GM18502 (cell line): ENCODE data around the gene CD37.

Experiments
- ATAC-seq: cut with Tn5 transposase; IDR thresholded peaks from one replicate; pipeline ENCODE4 v1.9.1; 2021; ENCODE audit warnings: mild to moderate bottlenecking; ENCODE audit not compliant: unreplicated experiment, poor library complexity

The CD37 gene

DNA sequence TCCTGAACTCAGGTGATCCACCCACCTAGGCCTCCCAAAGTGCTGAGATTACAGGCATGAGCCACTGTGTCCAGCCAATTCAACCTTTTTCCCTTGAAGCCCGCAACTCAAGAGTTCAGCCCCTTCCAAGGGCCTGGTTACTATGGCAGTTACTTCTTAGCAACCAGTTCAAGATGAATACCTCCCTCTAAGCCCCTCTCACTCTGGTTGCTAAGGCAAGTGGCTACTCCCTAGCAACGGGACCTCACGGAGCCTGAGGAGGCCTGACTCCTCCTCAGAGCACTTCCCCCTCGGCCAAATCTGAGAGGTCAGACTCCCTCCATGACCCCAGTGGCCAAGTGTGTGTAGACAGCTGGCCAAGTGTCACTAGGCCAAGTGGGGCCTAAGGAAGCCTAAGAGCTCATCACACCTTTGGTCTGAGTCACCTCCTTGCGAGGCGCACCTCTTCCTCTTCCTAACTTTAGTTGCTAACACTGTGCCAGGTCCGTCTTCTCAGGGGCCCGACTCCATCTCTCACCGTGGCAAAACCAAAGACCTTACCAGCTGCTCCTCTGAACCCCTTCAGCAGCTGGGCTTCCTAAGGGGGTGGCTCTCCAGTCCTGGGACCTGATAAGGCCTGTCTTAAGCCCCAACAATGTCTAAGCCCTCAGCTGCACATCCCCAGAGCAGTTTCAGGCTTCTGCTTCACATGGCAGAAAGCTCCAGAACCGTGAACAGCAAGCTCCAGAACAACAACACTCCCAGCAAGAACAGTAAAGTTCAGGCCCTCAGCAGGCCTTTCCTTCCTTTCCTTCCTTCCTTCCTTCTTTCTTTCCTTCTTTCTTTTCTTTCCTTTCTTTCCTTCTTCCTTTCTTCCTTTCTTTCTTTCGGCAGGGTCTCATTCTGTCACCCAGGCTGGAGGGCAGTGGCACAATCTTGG is 9.6 kb downstream of the CD37 start:
- no peak for ATAC-seq

DNA sequence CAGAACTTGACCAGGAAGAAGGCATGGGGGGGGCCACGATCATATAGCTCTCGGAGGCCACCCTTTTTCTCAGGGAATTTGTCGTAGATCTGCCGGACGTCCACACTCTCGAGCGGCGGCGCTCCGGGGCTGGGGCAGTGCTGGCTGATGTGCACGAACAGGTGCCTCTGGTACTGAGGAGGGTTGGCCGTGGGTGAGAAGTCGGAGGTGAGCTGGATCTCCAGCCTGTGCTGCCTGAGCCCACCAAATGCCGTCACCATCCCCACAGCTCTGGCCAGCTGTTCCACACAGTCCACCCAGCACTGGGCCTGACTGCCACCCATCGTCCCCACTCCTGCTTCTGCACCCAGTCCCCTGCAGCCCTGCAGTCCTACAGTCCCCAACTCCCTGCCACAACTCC is 12.0 kb downstream of the CD37 start:
- ATAC-seq: no peak

DNA sequence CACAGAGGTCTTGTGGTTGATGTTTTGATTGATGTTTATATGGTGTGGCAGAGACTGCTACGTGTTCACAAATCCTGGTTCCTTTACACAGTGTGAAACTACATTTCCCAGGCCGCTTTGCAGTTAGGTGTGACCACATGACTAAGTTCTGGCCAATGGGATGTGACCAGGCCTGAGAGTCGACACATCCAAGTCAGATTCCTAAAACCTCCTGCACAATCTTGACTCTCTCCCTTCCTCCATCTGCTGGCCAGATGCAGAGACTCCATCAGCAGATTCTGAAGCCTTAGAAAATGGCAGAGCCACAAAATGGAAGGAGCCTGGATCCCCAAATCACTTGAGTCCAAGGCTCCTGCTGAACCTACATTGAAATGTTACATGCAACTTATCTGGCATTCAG is 12.6 kb downstream of the CD37 start:
- ATAC-seq: no peak

DNA sequence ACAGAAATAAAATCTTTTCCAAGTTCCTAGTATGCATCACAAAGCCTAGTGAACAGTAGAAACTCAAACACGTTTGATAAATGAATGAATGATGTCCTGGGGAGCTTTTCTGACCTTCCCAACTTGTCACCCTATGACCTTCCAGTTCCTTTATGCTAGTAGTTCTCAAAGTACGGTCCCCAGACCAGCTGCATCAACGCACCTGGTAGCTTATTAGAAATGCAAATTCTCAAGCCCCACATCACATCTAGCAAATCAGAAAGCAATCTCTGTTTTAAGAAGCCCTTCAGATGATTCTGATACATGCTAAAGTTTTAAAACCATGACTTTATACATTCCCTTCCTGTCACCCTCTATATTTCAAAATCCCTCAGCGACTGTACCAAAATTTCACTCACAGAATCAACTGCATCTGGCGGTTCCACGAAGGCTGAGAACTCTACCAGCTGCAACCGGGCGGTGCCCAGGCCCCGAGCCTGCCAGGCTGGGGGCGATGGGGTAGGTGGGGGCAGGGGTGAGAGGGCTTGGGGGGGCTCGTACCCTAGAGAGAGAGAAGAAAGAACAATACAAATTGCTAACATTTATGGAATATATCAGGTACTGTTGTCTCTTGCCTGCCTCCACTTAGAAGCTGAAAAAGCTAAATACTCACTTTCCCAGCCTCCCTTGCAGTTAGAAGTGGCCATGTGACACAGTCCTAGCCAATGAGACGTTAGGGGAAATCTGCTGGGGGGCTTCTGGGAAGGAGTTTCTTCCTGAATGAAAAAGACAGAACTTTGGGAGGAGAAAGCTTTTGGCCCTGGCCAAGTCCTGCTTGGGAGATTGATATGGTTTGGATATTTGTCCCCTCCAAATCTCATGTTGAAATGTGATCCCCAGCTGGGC is 13.3 kb downstream of the CD37 start:
- ATAC-seq: no peak

DNA sequence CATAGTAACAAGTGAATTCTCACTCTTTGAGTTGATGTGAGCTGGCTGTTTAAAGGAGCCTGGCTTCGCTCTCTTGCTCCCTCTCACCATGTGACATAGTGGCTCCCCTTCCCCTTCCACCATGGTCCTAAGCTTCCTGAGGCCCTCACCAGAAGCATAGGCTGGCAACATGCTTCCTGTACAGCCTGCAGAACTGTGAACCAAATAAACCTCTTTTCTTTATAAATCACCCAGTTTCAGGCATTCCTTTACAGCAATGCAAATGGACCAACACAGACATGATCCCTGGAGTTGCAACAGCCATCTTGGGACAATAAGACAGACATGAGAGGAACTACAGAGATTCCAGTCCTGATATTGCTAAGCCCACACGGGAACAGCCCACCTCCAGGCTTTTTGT is 14.4 kb downstream of the CD37 start:
- ATAC-seq: no peak

DNA sequence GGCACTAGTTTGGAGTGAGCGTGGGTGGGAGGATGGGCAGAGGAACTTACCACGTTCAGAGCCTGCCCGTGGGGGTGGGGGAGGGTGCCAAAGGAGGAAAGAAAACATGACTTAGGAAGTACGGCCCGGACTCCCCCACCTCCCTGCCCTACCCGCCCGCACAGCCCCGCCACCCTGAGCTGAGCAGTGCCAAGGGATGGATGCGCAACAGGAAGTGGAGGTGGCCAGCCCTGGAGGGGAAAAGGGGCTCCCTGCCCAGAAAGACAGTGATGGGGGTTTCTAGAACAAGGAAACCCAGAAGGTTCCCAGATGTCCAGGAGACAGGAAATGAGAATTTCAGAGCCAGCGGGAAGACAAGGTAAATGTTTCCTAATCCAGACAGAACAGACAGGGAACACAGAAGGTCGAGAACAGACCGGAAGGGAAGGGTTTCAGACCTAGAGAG is 20.7 kb downstream of the CD37 start:
- no peak for ATAC-seq

DNA sequence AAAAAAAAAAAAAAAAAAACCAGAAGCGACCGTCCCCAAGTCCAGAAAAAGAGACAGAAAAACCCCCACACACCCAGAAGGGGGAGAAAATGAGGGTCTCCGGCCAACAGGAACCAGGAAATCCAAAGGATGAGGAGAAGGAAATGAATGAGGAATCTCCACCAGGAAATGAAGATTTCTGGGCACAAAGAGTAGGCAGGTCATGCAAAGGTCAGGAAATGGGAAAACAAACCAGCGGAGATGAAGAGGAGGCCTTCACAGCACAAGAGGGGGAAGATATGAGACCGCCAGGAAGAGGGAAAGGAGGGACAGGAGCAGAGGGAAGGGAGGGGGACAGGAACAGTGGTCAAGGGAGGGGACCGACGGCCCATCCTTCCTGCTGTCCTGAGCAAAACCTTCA is 21.2 kb downstream of the CD37 start:
- no peak for ATAC-seq

DNA sequence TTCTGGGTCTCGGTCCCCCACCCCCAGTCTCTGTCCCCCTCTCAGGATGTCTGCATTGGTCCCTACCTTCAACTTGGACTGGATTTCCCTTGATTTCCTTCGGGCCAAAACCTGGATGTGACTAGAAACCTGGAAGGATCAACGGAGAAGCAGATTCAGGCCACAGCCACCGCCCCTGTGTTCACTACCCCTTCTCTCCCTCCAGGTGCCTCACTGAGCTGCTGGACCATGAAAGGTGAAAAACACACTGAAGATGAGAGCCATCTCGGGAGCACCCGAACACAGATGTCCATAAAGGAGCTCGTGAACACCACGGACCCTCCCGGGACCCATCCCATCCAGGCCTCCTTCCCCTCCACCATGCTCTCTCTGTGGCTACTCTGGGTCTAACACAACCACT is 22.0 kb downstream of the CD37 start:
- no peak for ATAC-seq

DNA sequence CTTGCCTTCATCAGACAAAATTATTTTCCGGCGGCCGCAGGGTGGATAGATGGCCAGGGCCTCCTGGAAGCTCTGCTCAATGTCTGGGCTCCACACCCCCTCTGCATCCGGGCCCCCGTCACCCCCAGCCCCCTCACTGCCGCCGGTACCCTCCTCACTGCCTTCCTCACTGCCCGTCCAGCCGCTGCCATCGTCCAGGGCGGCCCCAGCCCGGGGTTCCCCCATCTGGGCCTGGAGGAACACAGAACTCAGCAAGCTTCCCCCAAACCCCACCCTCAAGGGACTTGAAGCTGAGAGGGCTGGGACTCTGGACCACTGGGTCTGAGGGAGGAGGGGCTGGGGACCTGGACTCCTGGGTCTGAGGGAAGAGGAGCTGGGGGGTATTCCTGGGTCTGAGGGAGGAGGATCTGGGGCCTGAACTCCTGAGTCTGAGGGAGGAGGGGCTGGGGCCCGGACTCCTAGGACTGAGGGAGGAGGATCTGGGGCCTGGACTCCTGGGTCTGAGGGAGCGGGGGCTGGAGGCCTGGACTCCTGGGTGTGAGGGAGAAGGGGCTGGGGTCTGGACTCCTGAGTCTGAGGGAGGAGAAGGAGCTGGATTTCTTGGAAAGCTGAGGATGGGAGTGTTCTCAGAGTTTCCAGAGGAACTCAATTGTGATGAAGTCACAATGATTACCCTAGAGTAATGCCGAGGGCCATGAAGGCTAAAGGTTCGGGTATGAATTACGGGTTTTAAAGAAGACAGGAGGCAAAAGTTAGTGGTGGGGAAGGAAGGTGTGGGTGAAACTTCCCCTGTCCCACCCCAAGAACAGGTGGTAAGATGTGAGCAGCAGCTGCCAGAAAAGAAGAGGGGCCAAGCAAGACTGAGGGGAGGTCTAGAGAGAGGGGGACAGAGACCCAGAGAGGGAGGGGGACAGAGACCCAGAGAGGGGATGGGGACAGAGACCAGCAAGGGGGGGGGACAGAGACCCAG is 24.9 kb downstream of the CD37 start:
- no peak for ATAC-seq

DNA sequence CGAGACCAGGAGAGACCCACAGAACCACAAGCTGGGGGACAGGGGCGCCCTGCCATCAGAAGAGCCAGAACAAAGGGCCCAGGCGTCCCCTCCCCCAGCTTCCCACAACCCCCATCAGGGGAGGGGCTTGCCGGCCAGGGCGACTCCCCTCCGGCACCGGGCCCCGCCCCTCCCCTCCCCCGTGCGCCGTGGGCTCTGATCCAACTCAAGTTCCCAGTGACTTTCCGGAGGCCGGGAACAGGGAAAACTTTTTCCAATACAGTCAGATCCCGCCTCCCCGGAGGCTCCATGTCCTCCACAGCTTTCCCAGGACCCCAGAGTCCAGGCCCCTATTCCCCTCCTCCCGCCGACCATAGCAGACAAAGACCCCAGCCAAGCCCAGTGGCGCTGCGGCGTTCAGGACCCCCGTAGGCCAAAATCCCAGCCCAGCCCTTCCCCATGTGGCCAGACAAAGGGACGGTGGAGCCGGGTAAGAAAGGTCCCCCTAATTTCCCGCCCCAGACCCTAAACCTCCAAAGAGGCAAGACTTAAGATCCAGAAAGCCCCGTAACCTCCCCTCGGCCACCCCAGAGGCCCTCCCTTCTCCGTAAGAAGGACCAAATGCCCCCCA is 26.3 kb downstream of the CD37 start:
- no peak for ATAC-seq

DNA sequence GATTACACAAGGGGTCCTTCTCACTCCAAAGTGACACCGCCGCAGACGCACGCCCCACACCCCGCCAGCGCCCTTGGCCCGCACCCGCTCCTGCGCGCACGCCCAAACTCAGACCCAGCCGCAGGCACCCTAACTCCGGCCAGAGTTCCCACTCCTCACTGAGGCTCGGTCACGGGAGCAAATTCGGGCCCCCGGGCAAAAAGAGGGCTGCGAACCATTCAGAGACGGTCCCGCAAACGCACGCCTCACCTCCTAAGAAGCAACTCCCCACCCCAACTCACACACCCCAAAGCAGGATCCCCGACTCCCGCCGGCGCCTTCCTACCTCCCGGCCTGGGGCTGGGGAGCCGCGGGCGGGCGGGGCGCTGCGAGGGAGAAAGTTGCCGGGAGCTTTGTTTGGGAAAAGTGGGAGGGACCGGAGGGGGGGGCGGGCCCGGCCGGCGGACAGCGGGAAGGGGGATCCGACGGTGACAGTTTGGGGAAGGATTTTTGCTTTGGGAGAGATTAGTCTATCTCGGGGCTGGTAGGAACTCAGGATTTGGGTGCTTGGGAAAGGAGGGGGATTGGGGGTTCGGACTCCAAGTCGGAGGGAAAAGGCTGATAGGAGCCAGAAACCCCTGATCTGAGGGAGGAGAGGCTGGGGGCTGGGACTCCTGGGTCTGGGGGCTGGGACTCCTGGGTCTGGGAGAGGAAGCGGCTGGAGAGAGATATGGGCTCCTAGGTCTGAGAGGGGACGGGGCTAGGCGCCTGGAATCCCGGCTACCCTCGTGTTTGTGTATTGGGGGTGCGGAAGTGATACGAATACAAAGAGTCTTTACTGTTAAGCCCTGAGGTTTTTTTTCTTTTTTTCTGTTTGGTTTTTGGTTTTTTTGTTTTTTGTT is 27.1 kb downstream of the CD37 start, which contains the start of gene TEAD2:
Gene TEAD2 (minus strand): TSS at position 369 of the 881 bp plus-strand sequence. CDS start 2,341 bp downstream, outside the sequence.
- ATAC-seq: no peak

DNA sequence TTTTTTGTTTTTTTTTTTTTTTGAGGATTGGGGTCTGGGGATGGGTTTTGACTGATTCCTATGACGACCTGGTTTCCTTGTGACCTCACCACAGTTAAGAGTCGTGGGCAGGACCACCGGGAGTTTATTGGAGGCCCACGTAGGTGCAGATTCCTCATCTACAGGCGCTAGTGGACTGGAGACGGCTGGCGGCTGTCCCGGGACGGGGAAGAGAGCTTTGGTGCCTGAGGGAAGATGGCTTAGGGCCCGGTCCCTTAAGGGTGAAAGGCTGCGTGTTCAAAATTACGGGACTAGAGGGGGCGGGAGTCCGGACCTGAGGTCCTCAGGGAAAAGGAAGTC is 27.7 kb downstream of the CD37 start:
- no peak for ATAC-seq

DNA sequence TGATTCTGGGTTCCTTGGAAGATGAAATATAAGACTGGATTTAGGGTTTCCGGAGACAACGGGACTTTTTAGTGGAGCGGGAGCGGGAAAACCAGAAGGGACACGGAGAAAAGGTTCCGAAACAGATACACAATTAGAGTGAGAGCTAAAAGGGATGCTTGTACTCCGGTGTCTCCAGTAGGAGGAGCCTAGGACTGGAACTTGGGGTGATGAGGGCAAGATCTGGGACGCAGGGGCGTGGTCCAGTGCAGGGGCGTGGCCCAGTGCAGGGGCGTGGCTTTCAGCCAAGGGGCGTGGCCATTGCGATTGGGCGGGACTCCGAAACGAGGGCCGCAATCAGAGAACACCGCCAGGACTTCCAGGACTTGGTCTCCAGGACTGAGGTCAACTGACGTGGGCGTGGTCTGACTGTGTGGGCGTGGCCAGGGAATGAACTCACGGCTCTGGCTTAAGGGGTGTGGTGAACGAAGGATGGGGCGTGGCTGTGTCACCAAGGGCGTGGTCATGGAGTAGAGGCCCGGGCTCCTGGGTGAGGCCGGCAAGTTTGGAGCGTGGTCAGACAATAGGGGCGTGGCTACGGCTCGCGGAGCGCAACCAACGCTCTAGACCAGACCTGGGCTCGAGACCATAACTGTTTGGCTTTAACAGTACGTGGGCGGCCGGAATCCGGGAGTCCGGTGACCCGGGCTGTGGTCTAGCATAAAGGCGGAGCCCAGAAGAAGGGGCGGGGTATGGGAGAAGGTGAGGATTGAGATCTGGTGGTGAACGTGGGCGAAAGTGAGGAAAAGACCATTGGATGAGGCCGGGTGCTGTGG is 28.3 kb downstream of the CD37 start, which contains the start of gene DKKL1:
Gene DKKL1 (plus strand): TSS at position 610 of the 815 bp plus-strand sequence. CDS start 122 bp downstream, at position 732.
- ATAC-seq: peak; percentile 70

DNA sequence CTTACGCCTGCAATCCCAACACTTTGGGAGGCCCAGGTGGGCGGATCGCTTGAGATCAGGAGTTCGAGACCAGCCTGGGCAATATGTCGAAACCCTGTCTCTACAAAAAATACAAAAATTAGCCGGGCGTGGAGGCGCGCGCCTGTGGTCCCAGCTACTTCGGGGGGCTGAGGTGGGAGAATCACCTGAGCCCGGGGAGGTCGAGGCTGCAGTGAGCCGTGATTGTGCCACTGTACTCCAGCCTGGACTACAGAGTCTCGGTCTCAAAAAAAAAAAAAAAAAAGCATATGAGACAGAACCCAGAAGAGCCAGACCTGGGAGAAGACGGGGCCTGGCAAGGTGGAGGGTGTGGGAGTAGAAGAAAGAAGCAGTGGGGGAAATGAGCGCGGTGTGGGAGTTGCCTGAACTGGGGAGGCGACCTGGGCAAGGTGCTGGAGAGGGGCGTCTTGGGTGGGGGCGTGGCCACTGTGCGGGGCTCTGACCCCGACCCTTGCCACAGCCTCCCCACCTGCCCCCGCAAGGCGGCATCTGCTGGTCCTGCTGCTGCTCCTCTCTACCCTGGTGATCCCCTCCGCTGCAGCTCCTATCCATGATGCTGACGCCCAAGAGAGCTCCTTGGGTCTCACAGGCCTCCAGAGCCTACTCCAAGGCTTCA is 29.0 kb downstream of the CD37 start:
- no peak for ATAC-seq

DNA sequence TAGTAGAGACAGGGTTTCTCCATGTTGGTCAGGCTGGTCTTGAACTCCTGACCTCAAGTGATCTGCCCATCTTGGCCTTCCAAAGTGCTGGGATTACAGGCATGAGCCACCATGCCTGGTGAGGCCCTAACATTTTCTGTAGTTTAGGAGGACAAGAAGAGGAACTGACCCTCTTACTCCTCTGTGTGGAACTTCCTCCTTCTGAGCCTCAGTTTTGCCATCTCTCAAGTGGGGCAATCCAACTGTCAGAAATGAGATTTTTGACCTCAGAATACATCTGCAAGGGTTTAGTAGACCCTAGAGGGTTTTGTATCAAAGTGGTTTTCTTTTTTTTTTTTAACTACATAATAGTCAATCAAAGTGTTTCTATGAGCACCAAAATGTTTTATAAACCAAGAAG is 30.9 kb downstream of the CD37 start:
- ATAC-seq: no peak

DNA sequence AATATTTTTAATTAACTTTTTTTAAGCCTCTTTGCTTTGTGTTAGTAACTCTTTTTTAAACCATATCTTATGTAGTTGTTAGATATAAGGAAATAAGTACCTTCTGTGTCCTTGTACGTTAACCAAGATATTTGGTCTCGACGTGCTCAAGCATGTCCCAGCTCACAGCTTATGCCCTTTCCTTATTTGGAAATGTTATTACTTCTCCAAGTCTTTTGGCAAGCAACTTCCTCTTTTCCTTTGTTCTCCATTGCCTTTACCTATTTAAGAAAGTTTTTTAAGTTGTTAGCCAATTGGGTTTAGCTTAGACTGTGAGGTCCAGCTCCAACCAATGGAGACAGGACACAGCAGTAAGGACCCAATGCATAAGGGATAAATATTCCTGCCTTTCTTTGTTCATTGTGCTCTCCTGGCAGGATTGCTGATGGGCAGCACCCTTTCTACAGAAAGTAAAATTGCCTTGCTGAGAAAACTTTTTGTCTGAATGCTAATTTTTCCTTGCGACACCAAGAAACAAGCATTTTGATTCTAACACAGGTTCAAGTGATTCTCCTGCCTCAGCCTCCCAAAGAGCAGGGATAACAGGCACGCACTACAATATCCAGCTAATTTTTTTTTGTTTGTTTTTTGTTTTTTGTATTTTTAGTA is 33.6 kb downstream of the CD37 start:
- ATAC-seq: no peak

DNA sequence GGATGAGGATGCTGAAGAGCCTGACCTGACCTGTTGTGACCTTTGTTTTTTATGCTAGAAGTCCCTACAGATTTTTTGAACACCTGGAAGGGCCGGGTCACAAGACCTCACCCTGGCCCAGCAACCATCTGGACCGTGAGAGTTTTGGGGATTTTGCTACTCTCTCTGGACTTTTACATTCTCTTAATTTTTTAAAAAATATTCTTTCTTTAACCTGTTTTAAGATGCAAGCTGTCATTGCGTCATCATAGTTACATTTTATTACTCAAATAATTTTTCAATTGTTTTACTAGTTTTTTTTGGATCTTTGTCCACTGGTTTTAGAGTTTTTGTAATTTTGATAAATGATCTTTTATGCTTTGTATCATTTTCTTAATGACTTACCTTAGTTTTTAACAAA is 36.0 kb downstream of the CD37 start:
- ATAC-seq: no peak
